ENCODE results near the gene FBXO28. TPM values are rescaled to one million over a fixed set of nuclear protein-coding genes. Genes with fewer than 3 reads are reported as not detected.

FBXO28 gene, protein sequence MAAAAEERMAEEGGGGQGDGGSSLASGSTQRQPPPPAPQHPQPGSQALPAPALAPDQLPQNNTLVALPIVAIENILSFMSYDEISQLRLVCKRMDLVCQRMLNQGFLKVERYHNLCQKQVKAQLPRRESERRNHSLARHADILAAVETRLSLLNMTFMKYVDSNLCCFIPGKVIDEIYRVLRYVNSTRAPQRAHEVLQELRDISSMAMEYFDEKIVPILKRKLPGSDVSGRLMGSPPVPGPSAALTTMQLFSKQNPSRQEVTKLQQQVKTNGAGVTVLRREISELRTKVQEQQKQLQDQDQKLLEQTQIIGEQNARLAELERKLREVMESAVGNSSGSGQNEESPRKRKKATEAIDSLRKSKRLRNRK
- 21.5 to 29.7 TPM (median 28.7 TPM) in 5 replicates for total RNA-seq (2022; extraction: Qiagen RNA extraction; ENCODE audit: low read depth)

DNA sequence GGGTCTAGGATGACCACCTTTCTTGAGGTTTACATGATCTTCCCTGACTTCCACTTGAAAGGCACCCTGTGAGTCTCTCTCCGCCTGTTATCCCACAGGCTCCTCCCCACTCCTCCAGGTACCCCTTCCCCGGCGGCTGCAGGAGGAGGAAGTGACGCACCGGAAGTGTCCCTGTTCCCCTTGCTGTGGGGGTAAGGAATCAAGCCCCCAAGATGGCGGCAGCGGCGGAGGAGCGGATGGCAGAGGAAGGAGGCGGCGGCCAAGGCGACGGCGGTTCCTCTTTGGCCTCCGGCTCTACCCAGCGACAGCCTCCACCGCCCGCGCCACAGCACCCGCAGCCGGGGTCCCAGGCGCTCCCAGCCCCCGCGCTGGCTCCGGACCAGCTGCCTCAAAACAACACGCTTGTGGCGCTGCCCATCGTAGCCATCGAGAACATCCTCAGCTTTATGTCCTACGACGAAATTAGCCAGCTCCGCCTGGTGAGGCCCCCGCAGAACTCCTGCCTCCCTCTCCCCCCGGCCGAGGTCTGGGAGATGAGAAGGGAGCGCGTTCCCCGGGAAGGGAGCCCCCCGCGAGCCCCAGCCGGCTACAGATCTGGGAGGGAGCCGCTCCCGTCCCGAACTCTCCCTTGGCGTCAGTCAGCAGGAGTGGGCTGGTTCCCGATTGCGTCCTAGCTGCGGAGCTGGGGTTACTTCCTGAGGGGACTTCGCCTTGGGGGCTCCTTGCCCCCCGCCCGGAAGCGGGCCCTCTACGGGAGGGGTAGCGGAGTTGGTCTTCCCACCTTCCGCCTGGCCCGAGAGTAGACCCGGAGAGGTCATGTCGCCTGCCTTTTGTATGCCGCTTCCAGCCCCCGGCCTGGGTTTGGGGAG is at the start of gene FBXO28:
Gene FBXO28 (plus strand): TSS at position 194 of the 869 bp plus-strand sequence. CDS start 19 bp downstream, at position 213.

DNA sequence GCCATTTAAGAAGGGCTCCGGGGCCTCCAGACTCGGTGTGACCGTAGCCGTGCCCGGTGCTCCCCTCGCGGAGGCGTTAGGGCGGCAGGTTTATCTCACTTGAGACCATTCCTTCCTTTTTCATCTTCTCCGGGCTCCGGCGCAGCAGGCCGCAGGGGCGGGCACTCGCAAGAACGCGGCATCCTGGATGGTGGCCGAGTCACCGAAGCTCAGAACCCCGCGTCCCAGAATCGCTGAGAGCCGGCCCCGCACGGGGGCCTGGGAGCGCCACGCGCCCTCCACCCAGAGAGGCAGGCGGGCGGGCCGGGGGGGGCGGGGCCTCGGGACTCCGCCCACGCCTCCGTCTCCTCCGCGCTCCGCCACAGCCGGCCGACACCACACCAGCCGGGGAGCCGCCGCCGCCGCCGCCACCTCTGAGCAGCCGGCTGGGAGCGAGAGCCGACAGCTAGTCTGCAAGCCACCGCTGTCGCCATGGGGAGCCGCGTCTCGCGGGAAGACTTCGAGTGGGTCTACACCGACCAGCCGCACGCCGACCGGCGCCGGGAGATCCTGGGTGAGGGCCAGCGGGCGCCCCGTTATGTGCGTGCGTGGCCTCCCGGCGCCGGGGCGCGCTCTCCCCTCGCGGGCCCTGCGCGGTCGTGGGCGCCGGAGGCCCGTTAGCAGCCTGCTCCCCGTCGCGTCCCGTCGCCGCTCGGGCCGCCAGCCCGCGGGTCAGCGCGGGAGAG is 69.1 kb downstream of the FBXO28 start, which contains the start of gene DEGS1:
Gene DEGS1 (plus strand): TSS at position 375 of the 725 bp plus-strand sequence. CDS start 97 bp downstream, at position 472.

Other genes with a start within 250 kb of the FBXO28 start
- 129 to 147 TPM (median 144 TPM) in 5 replicates for gene DEGS1, start 69.1 kb downstream of the FBXO28 start, total RNA-seq (2022; extraction: Qiagen RNA extraction; ENCODE audit: low read depth)
- gene NVL, start 216.1 kb downstream of the FBXO28 start, total RNA-seq (2022; extraction: Qiagen RNA extraction; ENCODE audit: low read depth): 18.6 to 21.2 TPM (median 20.9 TPM) in 5 replicates
- gene CNIH4, start 242.8 kb downstream of the FBXO28 start, total RNA-seq (2022; extraction: Qiagen RNA extraction; ENCODE audit: low read depth): 94.9 to 125 TPM (median 117 TPM) in 5 replicates